Measurements from ENCODE around the gene CRYBA4.
"Not testable (repeated sequence)": the region's sequence is repeated elsewhere in the genome, so short reads cannot be mapped to it uniquely, and the experiment has no call there.

The CRYBA4 gene

GRCh38 chr22:26597480-26597879, 24.3 kb upstream of the CRYBA4 start:
- DNase-seq, result no peak

GRCh38 chr22:26599505-26599904, 22.3 kb upstream of the CRYBA4 start:
- no peak for DNase-seq

GRCh38 chr22:26601726-26602125, 20.0 kb upstream of the CRYBA4 start:
- DNase-seq, result no peak

GRCh38 chr22:26602127-26602526, 19.6 kb upstream of the CRYBA4 start:
- no peak for DNase-seq

- no peak for DNase-seq
Observed at GRCh38 chr22:26604368-26604767, 17.4 kb upstream of the CRYBA4 start.

GRCh38 chr22:26606611-26607010, 15.2 kb upstream of the CRYBA4 start:
- peak; percentile 27 for DNase-seq

- no peak for DNase-seq
Observed at GRCh38 chr22:26608129-26608528, 13.6 kb upstream of the CRYBA4 start.

- DNase-seq, result no peak
Observed at GRCh38 chr22:26609287-26609686, 12.5 kb upstream of the CRYBA4 start.

GRCh38 chr22:26610072-26610958, 11.4 kb upstream of the CRYBA4 start:
- DNase-seq, result peak; percentile 6

- DNase-seq, result no peak
Observed at GRCh38 chr22:26610996-26611395, 10.8 kb upstream of the CRYBA4 start.

GRCh38 chr22:26612652-26613051, 9.1 kb upstream of the CRYBA4 start:
- no peak for DNase-seq

GRCh38 chr22:26613753-26614152, 8.0 kb upstream of the CRYBA4 start:
- not testable (repeated sequence) for DNase-seq

GRCh38 chr22:26614322-26614721, 7.4 kb upstream of the CRYBA4 start:
- no peak for DNase-seq

GRCh38 chr22:26615149-26615548, 6.6 kb upstream of the CRYBA4 start:
- no peak for DNase-seq

- DNase-seq, result no peak
Observed at GRCh38 chr22:26615830-26616435, 5.8 kb upstream of the CRYBA4 start.

GRCh38 chr22:26616650-26617049, 5.1 kb upstream of the CRYBA4 start:
- no peak for DNase-seq

- no peak for DNase-seq
Observed at GRCh38 chr22:26617271-26618199, 4.2 kb upstream of the CRYBA4 start, which contains the start of gene CRYBB1. TSS of gene CRYBB1 (minus strand) at chr22:26618027. CDS start at chr22:26616319, 1,708 bp downstream.

- DNase-seq, result no peak
Observed at GRCh38 chr22:26618455-26618854, 3.3 kb upstream of the CRYBA4 start.

- no peak for DNase-seq
Observed at GRCh38 chr22:26619510-26619909, 2.3 kb upstream of the CRYBA4 start.

- DNase-seq, result no peak
Observed at GRCh38 chr22:26620197-26620596, 1.6 kb upstream of the CRYBA4 start.

- no peak for DNase-seq
Observed at GRCh38 chr22:26623984-26624383, 2.2 kb downstream of the CRYBA4 start.

GRCh38 chr22:26624803-26625202, 3.0 kb downstream of the CRYBA4 start:
- no peak for DNase-seq

Data from NCI-H226 (cell line).